HEK293 (cell line): ENCODE data around the gene TGFB1.

ENCODE experiments used
- CTCF ChIA-PET: fragments of 350-600 bp; formaldehyde crosslinking; extraction: SDS; loops from one replicate; lab custom pipeline; 2021; ENCODE audit warnings: antibody characterized with exemption; lab: Yijun Ruan, JAX
- POLR2A ChIA-PET: fragments of 300-600 bp; formaldehyde crosslinking; extraction: SDS; loops from one replicate; lab custom pipeline; 2020; ENCODE audit warnings: antibody characterized with exemption, inconsistent platforms; lab: Yijun Ruan, JAX
- H3K27ac ChIP-seq: fragments of 200-500 bp; sonication (Bioruptor generic); 2 replicates; pipeline ENCODE4 v1.5.1; 2014; ENCODE audit warnings: low read depth, low read length, control low read depth, inconsistent platforms; ENCODE audit errors: extremely low read depth
- H3K36me3 ChIP-seq, 2 experiments: fragments of 200-500 bp in 1 of 2; sonication (Bioruptor generic) in 1 of 2; 1 replicate in 1 of 2; 2 replicates in 1 of 2; pipeline ENCODE4 v1.5.1; 2014 to 2017; ENCODE audit warnings: inconsistent platforms in 2 of 2, low read length in 2 of 2; ENCODE audit not compliant: control insufficient read depth in 2 of 2, insufficient read depth in 1 of 2
- H3K4me1 ChIP-seq: fragments of 200-500 bp; sonication (Bioruptor generic); 2 replicates; pipeline ENCODE4 v1.5.1; 2014; ENCODE audit warnings: mild to moderate bottlenecking, low read length, inconsistent platforms; ENCODE audit not compliant: control insufficient read depth, insufficient read depth
- H3K4me3 ChIP-seq: 2 replicates; pipeline ENCODE4 v1.5.1; 2011; ENCODE audit warnings: low read depth, mild to moderate bottlenecking, control low read depth, low read length, moderate library complexity
- H3K9me3 ChIP-seq: fragments of 200-500 bp; sonication (Bioruptor generic); 2 replicates; pipeline ENCODE4 v1.5.1; 2014; ENCODE audit warnings: low read depth, low read length, inconsistent platforms; ENCODE audit not compliant: control insufficient read depth, insufficient read depth
- GLI2 ChIP-seq: fragments of 450-650 bp; formaldehyde crosslinking; IDR thresholded peaks from 2 replicates; pipeline ENCODE4; 2017; ENCODE audit warnings: missing biosample characterization, missing genetic modification characterization, low read depth, borderline replicate concordance
- KLF1 ChIP-seq: fragments of 450-650 bp; formaldehyde crosslinking; IDR thresholded peaks from 2 replicates; pipeline ENCODE4 v1.5.1; 2016; ENCODE audit warnings: missing biosample characterization, missing genetic modification characterization
- MYNN ChIP-seq: fragments of 450-650 bp; formaldehyde crosslinking; IDR thresholded peaks from 2 replicates; pipeline ENCODE4 v1.5.1; 2016; ENCODE audit warnings: missing biosample characterization, missing genetic modification characterization, borderline replicate concordance
- MZF1 ChIP-seq: fragments of 450-650 bp; formaldehyde crosslinking; IDR thresholded peaks from 2 replicates; pipeline ENCODE4 v1.5.1; 2017; ENCODE audit warnings: missing biosample characterization, missing genetic modification characterization, borderline replicate concordance
- REPIN1 ChIP-seq: fragments of 450-650 bp; formaldehyde crosslinking; IDR thresholded peaks from 2 replicates; pipeline ENCODE4 v1.5.1; 2017; ENCODE audit warnings: missing biosample characterization, missing genetic modification characterization, low read depth
- YY1 ChIP-seq: fragments of 450-650 bp; formaldehyde crosslinking; IDR thresholded peaks from 2 replicates; pipeline ENCODE4 v1.5.1; 2018; ENCODE audit warnings: missing biosample characterization, missing genetic modification characterization
- ZBTB10 ChIP-seq: fragments of 450-650 bp; formaldehyde crosslinking; IDR thresholded peaks from 2 replicates; pipeline ENCODE4 v1.5.1; 2016; ENCODE audit warnings: missing biosample characterization, missing genetic modification characterization
- ZBTB26 ChIP-seq: fragments of 450-650 bp; formaldehyde crosslinking; optimal IDR thresholded peaks from 2 replicates; pipeline ENCODE3; 2016; ENCODE audit warnings: missing biosample characterization, mild to moderate bottlenecking, missing genetic modification characterization
- ZBTB44 ChIP-seq: fragments of 450-650 bp; IDR thresholded peaks from 2 replicates; pipeline ENCODE4 v1.5.1; 2018; ENCODE audit warnings: missing biosample characterization, mild to moderate bottlenecking, missing genetic modification characterization
- ZFHX2 ChIP-seq: fragments of 450-650 bp; formaldehyde crosslinking; conservative IDR thresholded peaks from 2 replicates; pipeline ENCODE4 v1.5.1; 2016; ENCODE audit warnings: missing biosample characterization, missing genetic modification characterization
- ZNF16 ChIP-seq: fragments of 450-650 bp; formaldehyde crosslinking; IDR thresholded peaks from 2 replicates; pipeline ENCODE4 v1.5.1; 2016; ENCODE audit warnings: low read depth, missing biosample characterization, missing genetic modification characterization
- ZNF169 ChIP-seq: fragments of 450-650 bp; formaldehyde crosslinking; IDR thresholded peaks from 2 replicates; pipeline ENCODE4 v1.5.1; 2016; ENCODE audit warnings: missing biosample characterization, missing genetic modification characterization
- ZNF184 ChIP-seq: fragments of 450-650 bp; IDR thresholded peaks from 2 replicates; pipeline ENCODE4 v1.5.1; 2018; ENCODE audit warnings: missing biosample characterization, mild to moderate bottlenecking, missing genetic modification characterization
- ZNF211 ChIP-seq: fragments of 450-650 bp; formaldehyde crosslinking; IDR thresholded peaks from 2 replicates; pipeline ENCODE4 v1.5.1; 2016; ENCODE audit warnings: low read depth, missing biosample characterization, missing genetic modification characterization
- ZNF292 ChIP-seq: fragments of 450-650 bp; formaldehyde crosslinking; IDR thresholded peaks from 2 replicates; pipeline ENCODE4 v1.5.1; 2016; ENCODE audit warnings: low read depth, missing biosample characterization, missing genetic modification characterization, borderline replicate concordance
- ZNF366 ChIP-seq: fragments of 450-650 bp; formaldehyde crosslinking; conservative IDR thresholded peaks from 2 replicates; pipeline ENCODE4 v1.5.1; 2016; ENCODE audit warnings: missing biosample characterization, missing genetic modification characterization
- ZNF391 ChIP-seq: fragments of 450-650 bp; formaldehyde crosslinking; IDR thresholded peaks from 2 replicates; pipeline ENCODE4 v1.5.1; 2016; ENCODE audit warnings: low read depth, missing biosample characterization, missing genetic modification characterization, borderline replicate concordance
- ZNF394 ChIP-seq: fragments of 450-650 bp; formaldehyde crosslinking; IDR thresholded peaks from 2 replicates; pipeline ENCODE4 v1.5.1; 2016; ENCODE audit warnings: missing biosample characterization, missing genetic modification characterization, mild to moderate bottlenecking, moderate library complexity, borderline replicate concordance
- ZNF501 ChIP-seq: fragments of 450-650 bp; formaldehyde crosslinking; IDR thresholded peaks from 2 replicates; pipeline ENCODE4 v1.5.1; 2016; ENCODE audit warnings: missing biosample characterization, missing genetic modification characterization
- ZNF585B ChIP-seq: fragments of 450-650 bp; formaldehyde crosslinking; IDR thresholded peaks from 2 replicates; pipeline ENCODE4 v1.5.1; 2016; ENCODE audit warnings: missing biosample characterization, missing genetic modification characterization
- ZNF610 ChIP-seq: fragments of 450-650 bp; formaldehyde crosslinking; IDR thresholded peaks from 2 replicates; pipeline ENCODE4 v1.5.1; 2016; ENCODE audit warnings: missing biosample characterization, missing genetic modification characterization, borderline replicate concordance
- ZNF629 ChIP-seq: fragments of 450-650 bp; formaldehyde crosslinking; IDR thresholded peaks from 2 replicates; pipeline ENCODE4 v1.5.1; 2017; ENCODE audit warnings: missing biosample characterization, missing genetic modification characterization
- ZNF660 ChIP-seq: fragments of 450-650 bp; IDR thresholded peaks from 2 replicates; pipeline ENCODE4 v1.5.1; 2018; ENCODE audit warnings: missing biosample characterization, mild to moderate bottlenecking, missing genetic modification characterization
- ZNF785 ChIP-seq: fragments of 450-650 bp; formaldehyde crosslinking; IDR thresholded peaks from 2 replicates; pipeline ENCODE4 v1.5.1; 2016; ENCODE audit warnings: missing biosample characterization, missing genetic modification characterization
- ZNF837 ChIP-seq: fragments of 450-650 bp; formaldehyde crosslinking; IDR thresholded peaks from 2 replicates; pipeline ENCODE4 v1.5.1; 2016; ENCODE audit warnings: missing biosample characterization, missing genetic modification characterization
- TF ChIP-seq, protein P1 (sequence below): sonication (generic); formaldehyde crosslinking; IDR thresholded peaks from 2 replicates; pipeline ENCODE4 v1.8.1; 2022; ENCODE audit warnings: mild to moderate bottlenecking, moderate library complexity, missing genetic modification reagents

The TGFB1 gene

DNA sequence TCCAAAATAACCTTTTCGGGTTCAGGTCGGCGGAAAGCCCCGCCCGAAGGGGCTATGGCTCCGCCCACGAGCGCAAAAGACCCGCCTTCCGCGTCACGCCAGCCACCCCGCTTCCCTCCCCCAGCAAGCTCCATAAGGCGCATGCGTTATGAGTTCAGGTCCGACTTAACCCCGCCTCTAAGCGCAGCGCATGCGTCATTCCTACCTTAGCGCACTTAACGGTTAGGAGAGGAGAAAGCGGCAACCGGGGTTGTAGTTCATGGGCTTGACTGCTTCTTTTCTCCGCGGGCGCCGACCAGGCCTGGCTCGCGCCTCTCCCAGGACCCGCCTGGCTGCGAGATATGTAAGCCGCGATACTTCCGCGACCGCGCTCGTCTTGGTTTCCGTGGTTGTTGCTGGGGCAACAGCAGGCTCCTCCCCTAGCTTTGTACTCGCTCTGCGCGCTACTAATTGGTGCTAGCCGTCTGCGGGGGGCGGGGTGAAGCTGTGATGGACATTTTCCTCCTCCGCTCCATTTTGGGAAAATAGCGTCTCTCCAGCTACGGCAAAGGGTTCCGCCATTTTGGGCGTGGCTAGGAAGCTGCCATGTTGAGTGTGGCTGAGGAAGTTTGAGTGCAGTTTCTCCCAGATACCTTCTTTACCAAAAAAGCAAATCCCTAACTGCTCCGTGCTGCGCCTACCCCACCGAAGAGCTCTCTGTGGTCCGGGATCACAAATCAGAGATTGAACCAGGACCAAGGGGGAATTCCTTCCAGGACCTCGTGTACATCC is 10.2 kb upstream of the TGFB1 start, which contains the start of gene B9D2:
Gene B9D2, minus strand, starts transcription at position 397 of the 771 bp plus-strand sequence. CDS start 630 bp downstream, outside the sequence.
- ChIA-PET CTCF (interaction anchor here (0.6 to 5.3 kb wide), 11 partner anchors 10 to 815 kb away, joined by 3 to 64 read pairs (median 5); partner anchors contain the start of genes TGFB1 and TMEM91), POLR2A (interaction anchor here (0.6 to 4.7 kb wide), 29 partner anchors 8 to 794 kb away, joined by 3 to 73 read pairs (median 6); partner anchors contain the start of genes B3GNT8, BCKDHA, DMAC2 and ERICH4)
- Histone ChIP-seq H3K4me1 (0 out of 2 replicates have a peak, but pooled peaks cover 5% of the 10 kb centered on the region), H3K4me3 (peak within 1 kb of the TSS; percentile 72), H3K27ac (peak within 1 kb of the TSS; percentile 74), H3K9me3 (no peaks in the 10 kb centered on the region), H3K36me3 (no peaks in the 10 kb centered on the region; a peak in 1 of 3 replicates)
- TF ChIP-seq GLI2 (tag by site-specific recombination) (no peak), ZFHX2 (peak; percentile 39; the same call in 1 of the 2 replicates), ZNF211 (tag by site-specific recombination) (no peak), KLF1 (peak; percentile 53; the same call in 1 of the 2 replicates), ZNF184 (tag by site-specific recombination) (no peak), MYNN (tag by site-specific recombination) (peak; percentile 82; the same call in 1 of the 2 replicates), YY1 (tag by site-specific recombination) (peak; percentile 98), ZNF292 (tag by site-specific recombination) (no peak), ZNF366 (tag by site-specific recombination) (peak; percentile 48), ZNF610 (tag by site-specific recombination) (0 out of 2 replicates have a peak, but pooled peaks have one; percentile 27), ZNF660 (tag by site-specific recombination) (peak; percentile 86; the same call in 1 of the 2 replicates), MZF1 (tag by site-specific recombination) (peak; percentile 81; the same call in 1 of the 2 replicates), ZNF501 (tag by site-specific recombination) (0 out of 2 replicates have a peak, but pooled peaks have one; percentile 31), ZNF629 (tag by site-specific recombination) (peak; percentile 94), ZNF169 (tag by site-specific recombination) (no peak), ZBTB10 (tag by site-specific recombination) (peak; percentile 12; the same call in 1 of the 2 replicates), ZBTB44 (tag by site-specific recombination) (peak; percentile 49; the same call in 1 of the 2 replicates), ZBTB26 (tag by site-specific recombination) (peak; percentile 52), ZNF391 (tag by site-specific recombination) (no peak), ZNF837 (tag by site-specific recombination) (no peak), ZNF585B (tag by site-specific recombination) (no peak), ZNF16 (tag by site-specific recombination) (no peak), REPIN1 (no peak), ZNF785 (tag by site-specific recombination) (no peak), ZNF394 (tag by site-specific recombination) (0 out of 2 replicates have a peak, but pooled peaks have one; percentile 19)
- TF ChIP-seq, protein P1, sequence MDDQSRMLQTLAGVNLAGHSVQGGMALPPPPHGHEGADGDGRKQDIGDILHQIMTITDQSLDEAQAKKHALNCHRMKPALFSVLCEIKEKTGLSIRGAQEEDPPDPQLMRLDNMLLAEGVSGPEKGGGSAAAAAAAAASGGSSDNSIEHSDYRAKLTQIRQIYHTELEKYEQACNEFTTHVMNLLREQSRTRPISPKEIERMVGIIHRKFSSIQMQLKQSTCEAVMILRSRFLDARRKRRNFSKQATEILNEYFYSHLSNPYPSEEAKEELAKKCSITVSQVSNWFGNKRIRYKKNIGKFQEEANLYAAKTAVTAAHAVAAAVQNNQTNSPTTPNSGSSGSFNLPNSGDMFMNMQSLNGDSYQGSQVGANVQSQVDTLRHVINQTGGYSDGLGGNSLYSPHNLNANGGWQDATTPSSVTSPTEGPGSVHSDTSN (CRISPR knock-in tag) = no peak
